T-cell (primary cell): Measurements from ENCODE around the gene TGFBR3. TPM values are rescaled to one million over a fixed set of nuclear protein-coding genes. Genes with fewer than 3 reads are reported as not detected.
"Not testable (repeated sequence)": the region's sequence is repeated elsewhere in the genome, so short reads cannot be mapped to it uniquely, and the experiment has no call there.

ENCODE experiments used
- ATAC-seq, 4 experiments: fragments of 200-7000 bp in 3 of 4; fragments of 150-1000 bp in 1 of 4; cut with Tn5 transposase; replicated peaks in 1 of 4; 1 replicate in 3 of 4; 2 replicates in 1 of 4; pipeline ENCODE4 v1.10.0; 2021; ENCODE audit warnings: moderate library complexity in 3 of 4, mild to moderate bottlenecking in 2 of 4, moderate number of reproducible peaks in 1 of 4
- CTCF ChIA-PET, 2 donors: fragments of 300-600 bp; sonication (Branson Sonifier 250); formaldehyde crosslinking; loops; one replicate each; lab custom pipeline; 2022; ENCODE audit warnings: antibody characterized with exemption in 2 of 2; lab: Charles Lee
- POLR2A ChIA-PET, 2 donors: fragments of 300-600 bp; sonication (Branson Sonifier 250); formaldehyde crosslinking; loops; one replicate each; lab custom pipeline; 2022; ENCODE audit warnings: antibody characterized with exemption in 2 of 2; lab: Charles Lee
- DNase-seq, 35 experiments: peaks; one replicate each; pipeline versions ENCODE4 v3.0.0 to v3.0.0-alpha.2; 2013 to 2023
- H3K27ac ChIP-seq: one replicate; pipeline ENCODE4 v1.5.1; 2013; ENCODE audit warnings: low read length
- H3K27me3 ChIP-seq, 2 experiments: replicated peaks in 1 of 2; 1 replicate in 1 of 2; 2 replicates in 1 of 2; pipeline versions ENCODE4 v1.6.1 to v1.7.0; 2013; ENCODE audit warnings: low read length in 1 of 2, mixed read lengths in 1 of 2; ENCODE audit not compliant: control insufficient read depth in 2 of 2, insufficient read depth in 2 of 2; ENCODE audit errors: extremely low read depth in 1 of 2
- H3K36me3 ChIP-seq, 2 donors: 1 replicate in 1 of 2; 2 replicates in 1 of 2; pipeline versions ENCODE4 v1.6.1 to v1.7.0; 2013; ENCODE audit warnings: low read length in 1 of 2; ENCODE audit not compliant: control insufficient read depth in 2 of 2, insufficient read depth in 1 of 2; ENCODE audit errors: extremely low read depth in 1 of 2
- H3K4me1 ChIP-seq, 2 experiments: 1 replicate in 1 of 2; 2 replicates in 1 of 2; pipeline versions ENCODE4 v1.6.1 to v1.7.0; 2013; ENCODE audit warnings: low read length in 2 of 2, mixed read lengths in 1 of 2; ENCODE audit not compliant: insufficient read depth in 2 of 2, control insufficient read depth in 1 of 2; ENCODE audit errors: extremely low read depth in 1 of 2
- H3K4me3 ChIP-seq, 2 donors: 1 replicate in 1 of 2; 2 replicates in 1 of 2; pipeline versions ENCODE4 v1.5.1 to v1.7.0; 2013; ENCODE audit warnings: mild to moderate bottlenecking in 2 of 2, low read length in 1 of 2, moderate library complexity in 1 of 2; ENCODE audit not compliant: control insufficient read depth in 1 of 2; ENCODE audit errors: extremely low read depth in 1 of 2
- H3K9me3 ChIP-seq: 2 replicates; pipeline ENCODE4 v1.7.0; 2013
- H3K27ac Mint-ChIP-seq, 2 donors: one replicate each; pipeline ENCODE4 v1.8.0; 2020 to 2021; ENCODE audit warnings: mild to moderate bottlenecking in 2 of 2, mixed read lengths in 2 of 2
- H3K27me3 Mint-ChIP-seq, 2 donors: one replicate each; pipeline ENCODE4 v1.8.0; 2021 to 2022; ENCODE audit warnings: mixed read lengths in 2 of 2
- H3K36me3 Mint-ChIP-seq: one replicate; pipeline ENCODE4 v1.8.0; 2021; ENCODE audit warnings: mixed read lengths
- H3K4me1 Mint-ChIP-seq, 3 donors: one replicate each; pipeline ENCODE4 v1.8.0; 2020 to 2022; ENCODE audit warnings: mixed read lengths in 3 of 3, mild to moderate bottlenecking in 1 of 3
- H3K4me3 Mint-ChIP-seq, 3 donors: one replicate each; pipeline ENCODE4 v1.8.0; 2020 to 2022; ENCODE audit warnings: mild to moderate bottlenecking in 3 of 3, mixed read lengths in 3 of 3, moderate library complexity in 3 of 3
- H3K9me3 Mint-ChIP-seq, 3 donors: one replicate each; pipeline ENCODE4 v1.8.0; 2020 to 2022; ENCODE audit warnings: mixed read lengths in 3 of 3
- whole genome bisulfite sequencing: methylation state at CpG from one replicate; pipeline ENCODE4 v1.1.5; 2013; ENCODE audit warnings: missing lambda C conversion rate; ENCODE audit not compliant: insufficient coverage; 5-methylcytosine and 5-hydroxymethylcytosine counted together
- total RNA-seq, 35 experiments: library from RNA in 6 of 35; stranded (reverse) in 6 of 35; fragments of 120-200 nt in 1 of 35; gene quantifications; one replicate each; pipeline versions ENCODE4 v1.2.1 to v1.2.4 and lab custom pipeline; 2013 to 2026

The TGFBR3 gene
- total RNA-seq, 5 donors from 2014 or later (not counting 1 experiment from before 2014, with no cell fraction given): 17.5 to 65.4 (median 36.4) TPM

DNA sequence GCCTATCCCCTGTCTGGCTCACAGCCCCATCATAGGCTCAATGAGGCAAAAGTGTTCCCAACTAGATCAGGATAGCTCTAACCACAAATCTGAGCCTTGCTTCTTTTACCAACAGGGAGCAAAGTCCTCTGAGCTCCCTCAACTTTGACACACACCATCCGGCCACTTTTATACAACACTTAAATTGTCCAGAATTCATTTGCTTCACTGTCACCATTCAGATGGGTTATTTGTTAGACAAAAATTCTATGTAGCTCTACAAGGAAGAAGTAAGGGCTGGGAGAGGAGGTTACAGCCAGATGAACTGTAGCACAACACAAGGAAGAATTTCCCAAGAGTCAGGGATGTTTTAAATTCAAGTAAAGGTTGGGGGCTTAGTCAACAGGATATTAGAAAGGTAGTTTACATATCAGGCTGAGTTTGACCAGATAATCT lies 50.8 kb downstream of the TGFBR3 start:
- no CpG with 5 or more reads among the region's 1 CpG for WGBS
- ChIA-PET CTCF (interaction anchor here (0.6 to 0.7 kb wide), 2 partner anchors 24 to 543 kb away, joined by 3 to 8 read pairs; no protein-coding TSS in a partner anchor), POLR2A (interaction anchor here in 1 of 2 donors (0.6 to 0.7 kb wide), 2 partner anchors 17 to 44 kb away, joined by 3 to 4 read pairs; no protein-coding TSS in a partner anchor)
- H3K27ac Mint-ChIP-seq: no peak overlapping the region
- no peak for ATAC-seq
- Histone ChIP-seq H3K4me3 (no peak overlapping the region), H3K27ac (no peak overlapping the region), H3K9me3 (no peaks in the 10 kb centered on the region), H3K36me3 (no peaks in the 10 kb centered on the region), H3K4me1 (peaks cover under 1 to 10% of the 10 kb centered on the region in 2 experiments), H3K27me3 (no peaks in the 10 kb centered on the region)
- H3K36me3 Mint-ChIP-seq: peaks cover 10% of the 10 kb centered on the region
- H3K4me3 Mint-ChIP-seq: no peak overlapping the region
- no peaks in the 10 kb centered on the region for H3K9me3 Mint-ChIP-seq
- DNase-seq: no peak
- H3K4me1 Mint-ChIP-seq: peaks cover 10 to 34% (median 23%) of the 10 kb centered on the region in 3 donors
- no peaks in the 10 kb centered on the region for H3K27me3 Mint-ChIP-seq

DNA sequence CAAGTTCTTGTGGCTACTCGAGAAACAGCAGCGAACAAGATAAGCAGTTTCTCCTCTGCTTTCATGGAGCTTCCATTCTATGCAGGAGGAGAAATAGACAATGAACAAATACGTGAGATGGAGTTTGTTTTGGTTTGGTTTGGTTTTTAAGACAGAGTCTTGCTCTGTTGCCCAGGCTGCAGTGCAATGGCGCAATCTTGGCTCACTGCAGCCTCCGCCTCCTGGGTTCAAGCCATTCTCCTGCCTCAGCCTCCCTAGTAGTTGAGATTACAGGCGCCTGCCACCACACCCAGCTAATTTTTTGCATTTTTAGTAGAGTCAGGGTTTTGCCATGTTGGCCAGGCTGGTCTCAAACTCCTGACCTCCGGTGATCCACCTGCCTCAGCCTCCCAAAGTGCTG lies 51.4 kb downstream of the TGFBR3 start:
- WGBS: 100% methylated on average over 3 of the region's 7 CpGs
- H3K36me3 ChIP-seq, H3K9me3 ChIP-seq, H3K4me3 Mint-ChIP-seq, H3K27ac ChIP-seq, H3K4me3 ChIP-seq, H3K9me3 Mint-ChIP-seq, ATAC-seq, DNase-seq, H3K27me3 ChIP-seq, H3K27me3 Mint-ChIP-seq: not testable (repeated sequence)
- Mint-ChIP-seq H3K4me1 (peaks cover 12 to 39% (median 27%) of the 10 kb centered on the region in 3 donors), H3K36me3 (peaks cover 10% of the 10 kb centered on the region), H3K27ac (peak overlapping the region in 1 of 2 donors; percentile 34)
- CTCF ChIA-PET: interaction anchor here in 1 of 2 donors (0.6 kb wide), 1 partner anchor 18 kb away, joined by 7 read pairs; no protein-coding TSS in a partner anchor
- POLR2A ChIA-PET: interaction anchor here in 1 of 2 donors (0.7 kb wide), 1 partner anchor 43 kb away, joined by 4 read pairs; no protein-coding TSS in a partner anchor
- peaks cover 2 to 14% of the 10 kb centered on the region in 2 experiments for H3K4me1 ChIP-seq

DNA sequence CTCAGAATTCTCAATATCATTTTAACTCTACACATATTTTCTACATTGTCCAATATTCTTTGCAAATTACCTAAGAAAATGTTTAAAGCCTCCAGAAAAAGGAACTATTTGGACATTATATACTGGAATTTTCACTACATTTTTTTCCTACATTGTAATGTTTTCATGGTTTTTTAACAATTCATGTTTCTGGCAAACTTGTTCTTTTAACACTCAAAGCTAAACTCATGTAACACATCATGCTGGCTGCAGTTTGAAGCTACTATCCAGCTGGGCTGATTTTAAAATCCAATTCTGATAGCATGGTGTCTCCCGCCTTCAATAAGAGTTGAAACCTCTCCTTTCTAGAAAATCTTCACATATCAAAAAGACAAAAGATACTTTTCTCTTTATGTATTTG lies 52.0 kb downstream of the TGFBR3 start:
- no peak overlapping the region for H3K4me3 ChIP-seq
- Mint-ChIP-seq H3K27me3 (no peaks in the 10 kb centered on the region), H3K36me3 (peaks cover 10% of the 10 kb centered on the region), H3K4me1 (peaks cover 12 to 34% (median 25%) of the 10 kb centered on the region in 3 donors), H3K4me3 (no peak overlapping the region), H3K27ac (peak overlapping the region in 1 of 2 donors; percentile 34), H3K9me3 (no peaks in the 10 kb centered on the region)
- no peak overlapping the region for H3K27ac ChIP-seq
- no peaks in the 10 kb centered on the region for H3K36me3 ChIP-seq
- no peak for DNase-seq
- no peaks in the 10 kb centered on the region for H3K27me3 ChIP-seq
- peaks cover 2 to 17% of the 10 kb centered on the region in 2 experiments for H3K4me1 ChIP-seq
- POLR2A ChIA-PET: no interaction called here
- H3K9me3 ChIP-seq: no peaks in the 10 kb centered on the region
- CTCF ChIA-PET: interaction anchor here in 1 of 2 donors (0.6 kb wide), 1 partner anchor 19 kb away, joined by 7 read pairs; no protein-coding TSS in a partner anchor
- ATAC-seq: no peak
- WGBS: no CpG with 5 or more reads among the region's 1 CpG

GRCh38 chr1:91831132-91831930 lies 54.6 kb downstream of the TGFBR3 start:
- Mint-ChIP-seq H3K4me3 (no peak overlapping the region), H3K27ac (no peak overlapping the region), H3K27me3 (no peaks in the 10 kb centered on the region), H3K4me1 (peaks cover 12 to 51% (median 35%) of the 10 kb centered on the region in 3 donors), H3K36me3 (peaks cover 10% of the 10 kb centered on the region), H3K9me3 (no peaks in the 10 kb centered on the region)
- Histone ChIP-seq H3K4me1 (peaks cover 2 to 22% of the 10 kb centered on the region in 2 experiments), H3K27ac (no peak overlapping the region), H3K9me3 (no peaks in the 10 kb centered on the region), H3K27me3 (no peaks in the 10 kb centered on the region), H3K4me3 (no peak overlapping the region), H3K36me3 (no peaks in the 10 kb centered on the region)
- WGBS: 93% methylated on average over 3 of the region's 8 CpGs
- DNase-seq: no peak
- CTCF ChIA-PET: interaction anchor here in 1 of 2 donors (0.6 to 0.8 kb wide), 2 partner anchors 132 to 319 kb away, joined by 3 read pairs; no protein-coding TSS in a partner anchor
- no peak for ATAC-seq
- POLR2A ChIA-PET: no interaction called here

DNA sequence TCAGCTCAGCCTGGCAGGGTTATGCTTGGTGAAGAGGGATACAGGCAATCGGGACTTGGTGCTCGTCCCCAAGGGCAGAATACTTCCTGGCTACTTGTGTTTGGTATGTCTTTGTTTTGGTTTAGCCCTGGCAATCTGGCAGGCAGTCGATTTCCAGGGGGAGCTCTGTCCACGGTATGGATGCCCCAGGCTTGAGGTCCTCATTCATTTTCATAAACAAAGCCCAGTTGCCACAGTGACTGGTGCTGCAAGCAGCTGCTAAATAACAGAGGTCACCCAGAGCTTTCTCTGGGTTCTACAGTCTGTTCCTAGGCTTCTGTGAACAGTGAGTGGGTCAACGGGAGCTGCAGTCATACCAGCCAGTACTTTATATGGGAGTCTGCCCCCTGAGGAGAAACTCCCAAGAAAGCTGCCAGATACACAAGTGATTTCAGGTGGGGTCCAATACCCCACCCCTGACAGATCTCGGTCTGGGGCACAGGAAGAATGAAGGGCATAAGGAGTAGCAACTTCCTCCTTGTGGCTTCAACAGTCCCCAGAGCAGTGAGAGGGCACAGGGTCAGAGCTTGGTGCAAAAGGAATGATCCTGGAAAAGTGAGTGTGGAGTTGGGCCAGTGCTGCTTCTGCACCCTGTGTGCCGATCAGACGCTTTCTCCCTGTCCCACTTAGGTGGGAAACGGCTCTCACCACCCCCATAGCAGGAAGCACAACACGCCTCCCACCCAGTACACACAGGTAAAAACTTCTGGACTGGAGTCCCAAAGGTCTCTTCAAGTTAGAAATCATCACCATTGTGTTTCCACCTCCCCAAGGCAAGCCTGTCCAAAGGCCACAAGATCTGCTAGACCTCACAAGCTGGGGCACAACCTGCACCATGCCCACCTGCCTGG lies 55.5 kb downstream of the TGFBR3 start:
- Mint-ChIP-seq H3K4me3 (no peak overlapping the region), H3K9me3 (no peaks in the 10 kb centered on the region), H3K27ac (peak overlapping the region in 1 of 2 donors; percentile 52), H3K27me3 (no peaks in the 10 kb centered on the region), H3K36me3 (peaks cover 10% of the 10 kb centered on the region), H3K4me1 (peaks cover 12 to 51% (median 35%) of the 10 kb centered on the region in 3 donors)
- no peaks in the 10 kb centered on the region for H3K36me3 ChIP-seq
- no peaks in the 10 kb centered on the region for H3K9me3 ChIP-seq
- 77% methylated on average over 6 of the region's 10 CpGs for WGBS
- no peak for ATAC-seq
- no peak overlapping the region for H3K27ac ChIP-seq
- H3K27me3 ChIP-seq: no peaks in the 10 kb centered on the region
- peaks cover 2 to 22% of the 10 kb centered on the region in 2 experiments for H3K4me1 ChIP-seq
- H3K4me3 ChIP-seq: no peak overlapping the region
- ChIA-PET CTCF (no interaction called here), POLR2A (no interaction called here)
- DNase-seq: no peak
